Spleen (tissue), 11 donors: ENCODE results near the gene ISL2. TPM values are rescaled to one million over a fixed set of nuclear protein-coding genes. Genes with fewer than 3 reads are reported as not detected.

Source experiments
- DNase-seq: peaks from one replicate; pipeline ENCODE4 v3.0.0-alpha.2; 2020
- H3K27ac ChIP-seq, 8 donors: fragments of 200-600 bp; sonication (generic) in 7 of 8; 1 replicate in 4 of 8; 2 replicates in 4 of 8; pipeline versions ENCODE4 v1.5.0 to v1.8.0; 2016 to 2021; ENCODE audit warnings: inconsistent platforms in 4 of 8, mild to moderate bottlenecking in 4 of 8, moderate library complexity in 1 of 8
- H3K27me3 ChIP-seq, 7 donors: fragments of 200-600 bp; sonication (generic) in 6 of 7; replicated peaks in 1 of 7; 1 replicate in 4 of 7; 2 replicates in 3 of 7; pipeline versions ENCODE4 v1.5.0 to v1.8.0; 2016 to 2021; ENCODE audit warnings: inconsistent platforms in 3 of 7, mild to moderate bottlenecking in 1 of 7
- H3K36me3 ChIP-seq, 6 donors: fragments of 200-600 bp; sonication (generic) in 5 of 6; 1 replicate in 4 of 6; 2 replicates in 2 of 6; pipeline versions ENCODE4 v1.5.0 to v1.8.0; 2016 to 2021; ENCODE audit warnings: inconsistent platforms in 2 of 6
- H3K4me1 ChIP-seq, 6 donors: fragments of 200-600 bp; sonication (generic) in 5 of 6; 1 replicate in 3 of 6; 2 replicates in 3 of 6; pipeline versions ENCODE4 v1.5.0 to v1.8.0; 2016 to 2021; ENCODE audit warnings: inconsistent platforms in 3 of 6
- H3K4me3 ChIP-seq, 8 donors: fragments of 200-600 bp; sonication (generic) in 7 of 8; 1 replicate in 4 of 8; 2 replicates in 4 of 8; pipeline versions ENCODE4 v1.5.0 to v1.8.0; 2016 to 2021; ENCODE audit warnings: inconsistent platforms in 4 of 8, mild to moderate bottlenecking in 4 of 8, moderate library complexity in 2 of 8
- H3K9me3 ChIP-seq, 8 donors: fragments of 200-600 bp; sonication (generic) in 7 of 8; 1 replicate in 4 of 8; 2 replicates in 4 of 8; pipeline versions ENCODE4 v1.5.0 to v1.8.0; 2016 to 2021; ENCODE audit warnings: inconsistent platforms in 4 of 8
- POLR2A ChIP-seq, 3 donors: fragments of 450-650 bp; IDR thresholded peaks; one replicate each; pipeline ENCODE4 v1.5.1; 2017; ENCODE audit warnings: antibody characterized with exemption in 3 of 3, mild to moderate bottlenecking in 1 of 3
- POLR2AphosphoS5 ChIP-seq, 3 donors: sonication (generic); formaldehyde crosslinking; IDR thresholded peaks; one replicate each; pipeline ENCODE4 v1.5.1; 2017; ENCODE audit warnings: antibody characterized with exemption in 3 of 3
- WGBS, 5 donors: extraction: QIAGEN DNeasy Blood & Tissue Kit in 3 of 5; methylation state at CpG; one replicate each; pipeline versions ENCODE4 v1.1.5 to v1.1.7; 2013 to 2018; 5-methylcytosine and 5-hydroxymethylcytosine counted together
- intact Hi-C: fragments of 100-400 bp; cut with DNase I; formaldehyde crosslinking; loops from one replicate; pipeline ENCODE4 v1.15.0; 2023; ENCODE audit warnings: low total_unique reads
- polyA plus RNA-seq, 3 donors: library from polyadenylated mRNA; stranded (reverse); fragments of 200-250 nt; gene quantifications; one replicate each; pipeline ENCODE4 v1.2.1, GENCODE V29; 2013
- total RNA-seq, 7 donors: library from RNA; depleted of rRNA in 3 of 7; stranded (reverse); fragments of >200 nt in 3 of 7; fragmentation: NEBNext Ultra II Directional in 4 of 7; extraction: Animal tissue kit (Norgen Biotek cat#: 25700) in 4 of 7; gene quantifications; one replicate each; pipeline versions ENCODE4 v1.1.0 to v1.2.1, GENCODE V29; 2016 to 2021
- TF ChIP-seq, protein P1 (sequence below), 11 experiments: fragments of 200-600 bp in 7 of 11; fragments of 450-650 bp in 4 of 11; sonication (generic) in 4 of 11; IDR thresholded peaks in 8 of 11; conservative IDR thresholded peaks in 3 of 11; 1 replicate in 7 of 11; 2 replicates in 4 of 11; pipeline versions ENCODE4 v1.4.0 to v1.8.0; 2016 to 2021; ENCODE audit warnings: antibody characterized with exemption in 11 of 11, inconsistent platforms in 4 of 11, mild to moderate bottlenecking in 1 of 11
- donor health status: healthy with polysubstance abuse.
- donor health status: DM: no; HTN: no; CAD: no; lungs with moderate emphysema.
- donor health status: DM: no; HTN: no; CAD: no.
- donor health status: Bipolar disorder and iron deficiency.
- donor health status: healthy.
- donor health status: DM: no; HTN: no; CAD: no.
- donor health status: DM: yes; HTN: yes; CAD: no.

Gene ISL2
- total and polyA plus RNA-seq, 10 donors = 0.20 to 1.1 (median 0.37) TPM

DNA sequence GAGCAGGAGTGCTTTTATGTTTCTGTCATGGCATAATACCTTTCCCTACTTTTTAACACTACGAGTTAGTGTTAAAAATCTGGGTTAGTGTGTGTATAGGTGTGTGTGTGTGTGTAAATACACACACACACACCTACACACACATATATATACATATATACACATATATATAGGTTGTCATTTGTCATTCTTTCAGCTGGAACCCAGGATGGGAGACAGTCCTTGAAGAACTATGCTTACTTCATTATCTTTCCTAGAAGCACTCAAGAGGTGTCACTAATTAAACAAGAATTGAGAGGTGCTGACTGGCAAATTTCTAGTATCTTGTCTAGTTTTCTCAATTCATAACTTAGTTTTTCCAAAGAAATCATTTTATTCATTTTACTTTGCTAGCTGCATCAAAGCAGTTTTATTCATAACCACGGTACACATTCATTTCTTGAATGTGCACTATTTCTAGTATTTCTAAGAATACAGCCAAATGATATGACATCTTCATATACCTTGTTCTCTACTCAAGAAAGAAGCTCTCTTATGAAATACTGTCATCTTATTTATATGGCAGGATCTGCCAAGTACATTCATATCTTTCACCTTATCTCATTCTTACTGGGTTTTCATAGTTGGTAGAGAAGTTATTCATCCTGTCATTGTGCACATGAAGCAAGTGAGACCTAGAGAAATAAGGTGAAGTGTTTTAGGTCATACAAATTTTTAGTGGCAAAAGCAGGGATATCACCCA, 46.6 kb downstream of the ISL2 start:
- no peak overlapping the region for H3K27ac ChIP-seq
- peaks cover 0 to 4% (median 0%) of the 10 kb centered on the region in 6 donors for H3K4me1 ChIP-seq
- intact Hi-C loops = no loop called here
- no peaks in the 10 kb centered on the region for H3K9me3 ChIP-seq
- TF ChIP-seq, protein P1, sequence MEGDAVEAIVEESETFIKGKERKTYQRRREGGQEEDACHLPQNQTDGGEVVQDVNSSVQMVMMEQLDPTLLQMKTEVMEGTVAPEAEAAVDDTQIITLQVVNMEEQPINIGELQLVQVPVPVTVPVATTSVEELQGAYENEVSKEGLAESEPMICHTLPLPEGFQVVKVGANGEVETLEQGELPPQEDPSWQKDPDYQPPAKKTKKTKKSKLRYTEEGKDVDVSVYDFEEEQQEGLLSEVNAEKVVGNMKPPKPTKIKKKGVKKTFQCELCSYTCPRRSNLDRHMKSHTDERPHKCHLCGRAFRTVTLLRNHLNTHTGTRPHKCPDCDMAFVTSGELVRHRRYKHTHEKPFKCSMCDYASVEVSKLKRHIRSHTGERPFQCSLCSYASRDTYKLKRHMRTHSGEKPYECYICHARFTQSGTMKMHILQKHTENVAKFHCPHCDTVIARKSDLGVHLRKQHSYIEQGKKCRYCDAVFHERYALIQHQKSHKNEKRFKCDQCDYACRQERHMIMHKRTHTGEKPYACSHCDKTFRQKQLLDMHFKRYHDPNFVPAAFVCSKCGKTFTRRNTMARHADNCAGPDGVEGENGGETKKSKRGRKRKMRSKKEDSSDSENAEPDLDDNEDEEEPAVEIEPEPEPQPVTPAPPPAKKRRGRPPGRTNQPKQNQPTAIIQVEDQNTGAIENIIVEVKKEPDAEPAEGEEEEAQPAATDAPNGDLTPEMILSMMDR (IDR thresholded peaks at IDR 0.05 in 8 of 11, conservative IDR thresholded peaks at IDR 0.05 in 3 of 11) = no peak
- TF ChIP-seq POLR2A (IDR thresholded peaks at IDR 0.05) = no peak
- TF ChIP-seq POLR2AphosphoS5 (IDR thresholded peaks at IDR 0.05) = no peak
- no peaks in the 10 kb centered on the region for H3K27me3 ChIP-seq
- WGBS, 5 donors = 83 to 91% (median 90%) methylated on average over 2 of the region's 2 CpGs
- H3K36me3 ChIP-seq = peaks cover 0 to 35% (median 0%) of the 10 kb centered on the region in 6 donors
- no peak overlapping the region for H3K4me3 ChIP-seq
- DNase-seq = no peak

DNA sequence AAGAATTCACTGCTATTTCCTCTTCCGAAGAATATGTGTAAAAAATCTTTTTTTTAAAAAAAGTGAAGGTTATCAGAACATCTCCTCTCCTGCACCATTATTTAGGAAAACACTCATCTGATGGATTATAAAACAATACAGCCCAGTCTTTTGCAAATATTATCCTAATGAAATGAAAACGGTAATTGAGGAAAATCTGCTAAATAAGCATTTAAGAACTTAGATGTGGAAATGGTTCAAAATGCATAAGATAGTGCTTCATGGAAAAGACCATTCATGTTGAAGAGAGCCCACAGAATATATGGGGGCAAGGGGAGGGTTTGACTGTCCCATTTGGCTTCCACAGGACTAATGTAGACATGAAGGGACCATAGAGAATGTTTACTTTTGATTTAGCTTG, 47.8 kb downstream of the ISL2 start:
- no peaks in the 10 kb centered on the region for H3K9me3 ChIP-seq
- peaks cover 0 to 4% (median 0%) of the 10 kb centered on the region in 6 donors for H3K4me1 ChIP-seq
- no peak overlapping the region for H3K4me3 ChIP-seq
- TF ChIP-seq POLR2A (IDR thresholded peaks at IDR 0.05) (no peak), POLR2AphosphoS5 (IDR thresholded peaks at IDR 0.05) (no peak)
- TF ChIP-seq, protein P1 (IDR thresholded peaks at IDR 0.05 in 8 of 11, conservative IDR thresholded peaks at IDR 0.05 in 3 of 11) = no peak
- intact Hi-C loops = no loop called here
- WGBS, 5 donors = 93 to 97% (median 95%) methylated on average over 2 of the region's 2 CpGs
- no peak for DNase-seq
- no peak overlapping the region for H3K27ac ChIP-seq
- no peaks in the 10 kb centered on the region for H3K27me3 ChIP-seq
- H3K36me3 ChIP-seq = peaks cover 0 to 40% (median 0%) of the 10 kb centered on the region in 6 donors

DNA sequence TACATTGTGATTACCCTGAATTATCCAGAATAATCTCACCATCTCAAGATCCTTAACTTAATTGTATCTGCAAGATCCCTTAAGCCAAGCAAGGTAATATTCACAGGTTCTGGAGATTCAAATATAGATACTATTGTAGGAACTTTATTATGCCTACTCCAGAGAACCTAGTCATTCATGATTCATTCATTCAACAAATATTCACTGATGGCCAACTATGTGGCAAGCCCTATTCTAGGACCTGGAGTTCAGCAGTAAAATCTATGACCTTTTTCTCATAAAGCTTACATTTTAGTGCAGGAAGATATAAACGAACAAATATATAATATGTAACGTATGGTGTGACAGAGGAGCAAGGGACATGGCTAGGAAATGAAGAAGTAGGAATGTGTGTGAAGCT, 49.6 kb downstream of the ISL2 start:
- no peaks in the 10 kb centered on the region for H3K27me3 ChIP-seq
- DNase-seq = no peak
- H3K36me3 ChIP-seq = peaks cover 0 to 29% (median 0%) of the 10 kb centered on the region in 6 donors
- H3K4me1 ChIP-seq = no peaks in the 10 kb centered on the region
- no peak overlapping the region for H3K27ac ChIP-seq
- H3K9me3 ChIP-seq = no peaks in the 10 kb centered on the region
- 93 to 97% (median 96%) methylated on average over 2 of the region's 2 CpGs for WGBS, 5 donors
- no peak overlapping the region for H3K4me3 ChIP-seq
- no peak for TF ChIP-seq POLR2A (IDR thresholded peaks at IDR 0.05)
- no peak for TF ChIP-seq POLR2AphosphoS5 (IDR thresholded peaks at IDR 0.05)
- TF ChIP-seq, protein P1 (IDR thresholded peaks at IDR 0.05 in 8 of 11, conservative IDR thresholded peaks at IDR 0.05 in 3 of 11) = no peak
- intact Hi-C loops = no loop called here

DNA sequence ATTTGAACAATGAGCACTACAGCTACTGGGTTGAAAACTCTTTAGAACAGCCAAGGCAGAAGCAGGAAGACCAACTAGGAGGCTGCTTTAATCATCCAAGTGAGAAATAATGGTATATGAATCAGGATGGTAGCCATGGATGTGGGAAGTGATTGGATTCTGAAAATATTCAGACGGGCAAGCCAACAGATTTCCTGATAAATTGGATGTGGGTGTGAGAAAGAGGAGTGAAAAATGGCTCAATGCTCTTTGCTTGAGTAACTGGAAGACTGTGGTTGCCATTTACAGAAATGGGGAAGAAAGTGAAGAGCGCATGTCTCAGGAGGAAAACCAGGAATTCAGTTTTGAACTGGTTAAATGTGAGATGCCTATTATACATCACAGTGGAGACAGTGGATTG, 50.4 kb downstream of the ISL2 start:
- Histone ChIP-seq H3K4me3 (no peak overlapping the region), H3K9me3 (no peaks in the 10 kb centered on the region), H3K27me3 (no peaks in the 10 kb centered on the region), H3K4me1 (no peaks in the 10 kb centered on the region), H3K27ac (no peak overlapping the region), H3K36me3 (peaks cover 0 to 22% (median 0%) of the 10 kb centered on the region in 6 donors)
- intact Hi-C loops = no loop called here
- TF ChIP-seq, protein P1 (IDR thresholded peaks at IDR 0.05 in 8 of 11, conservative IDR thresholded peaks at IDR 0.05 in 3 of 11) = no peak
- no peak for TF ChIP-seq POLR2A (IDR thresholded peaks at IDR 0.05)
- TF ChIP-seq POLR2AphosphoS5 (IDR thresholded peaks at IDR 0.05) = no peak
- 86 to 93% (median 91%) methylated on average over 2 of the region's 2 CpGs for WGBS, 5 donors
- DNase-seq = no peak
